Measurements from ENCODE around the gene CCKAR. TPM values are rescaled to one million over a fixed set of nuclear protein-coding genes. Genes with fewer than 3 reads are reported as not detected.

CCKAR gene
- total and polyA plus RNA-seq, 2 experiments from 2014 or later = not detected

DNA sequence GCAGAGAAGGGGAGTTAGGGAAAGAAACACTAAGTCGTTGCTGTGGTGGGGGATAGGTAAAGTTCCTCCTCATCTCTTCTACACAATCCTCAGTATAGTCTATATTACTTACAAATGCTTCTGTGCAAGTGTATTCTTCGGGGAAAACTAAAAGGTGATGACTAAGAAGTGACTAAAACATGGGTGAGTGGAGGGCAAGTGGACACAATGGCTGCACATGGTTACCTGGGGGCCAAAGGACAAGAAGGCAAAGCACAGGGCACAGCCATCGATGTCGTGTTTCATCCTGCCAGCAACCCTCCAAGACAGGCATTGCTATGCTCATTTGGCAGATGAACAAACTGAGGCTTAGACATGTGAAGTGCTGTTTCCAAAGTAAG is 35.5 kb upstream of the CCKAR start (continued):
- TF ChIP-seq, protein P1, sequence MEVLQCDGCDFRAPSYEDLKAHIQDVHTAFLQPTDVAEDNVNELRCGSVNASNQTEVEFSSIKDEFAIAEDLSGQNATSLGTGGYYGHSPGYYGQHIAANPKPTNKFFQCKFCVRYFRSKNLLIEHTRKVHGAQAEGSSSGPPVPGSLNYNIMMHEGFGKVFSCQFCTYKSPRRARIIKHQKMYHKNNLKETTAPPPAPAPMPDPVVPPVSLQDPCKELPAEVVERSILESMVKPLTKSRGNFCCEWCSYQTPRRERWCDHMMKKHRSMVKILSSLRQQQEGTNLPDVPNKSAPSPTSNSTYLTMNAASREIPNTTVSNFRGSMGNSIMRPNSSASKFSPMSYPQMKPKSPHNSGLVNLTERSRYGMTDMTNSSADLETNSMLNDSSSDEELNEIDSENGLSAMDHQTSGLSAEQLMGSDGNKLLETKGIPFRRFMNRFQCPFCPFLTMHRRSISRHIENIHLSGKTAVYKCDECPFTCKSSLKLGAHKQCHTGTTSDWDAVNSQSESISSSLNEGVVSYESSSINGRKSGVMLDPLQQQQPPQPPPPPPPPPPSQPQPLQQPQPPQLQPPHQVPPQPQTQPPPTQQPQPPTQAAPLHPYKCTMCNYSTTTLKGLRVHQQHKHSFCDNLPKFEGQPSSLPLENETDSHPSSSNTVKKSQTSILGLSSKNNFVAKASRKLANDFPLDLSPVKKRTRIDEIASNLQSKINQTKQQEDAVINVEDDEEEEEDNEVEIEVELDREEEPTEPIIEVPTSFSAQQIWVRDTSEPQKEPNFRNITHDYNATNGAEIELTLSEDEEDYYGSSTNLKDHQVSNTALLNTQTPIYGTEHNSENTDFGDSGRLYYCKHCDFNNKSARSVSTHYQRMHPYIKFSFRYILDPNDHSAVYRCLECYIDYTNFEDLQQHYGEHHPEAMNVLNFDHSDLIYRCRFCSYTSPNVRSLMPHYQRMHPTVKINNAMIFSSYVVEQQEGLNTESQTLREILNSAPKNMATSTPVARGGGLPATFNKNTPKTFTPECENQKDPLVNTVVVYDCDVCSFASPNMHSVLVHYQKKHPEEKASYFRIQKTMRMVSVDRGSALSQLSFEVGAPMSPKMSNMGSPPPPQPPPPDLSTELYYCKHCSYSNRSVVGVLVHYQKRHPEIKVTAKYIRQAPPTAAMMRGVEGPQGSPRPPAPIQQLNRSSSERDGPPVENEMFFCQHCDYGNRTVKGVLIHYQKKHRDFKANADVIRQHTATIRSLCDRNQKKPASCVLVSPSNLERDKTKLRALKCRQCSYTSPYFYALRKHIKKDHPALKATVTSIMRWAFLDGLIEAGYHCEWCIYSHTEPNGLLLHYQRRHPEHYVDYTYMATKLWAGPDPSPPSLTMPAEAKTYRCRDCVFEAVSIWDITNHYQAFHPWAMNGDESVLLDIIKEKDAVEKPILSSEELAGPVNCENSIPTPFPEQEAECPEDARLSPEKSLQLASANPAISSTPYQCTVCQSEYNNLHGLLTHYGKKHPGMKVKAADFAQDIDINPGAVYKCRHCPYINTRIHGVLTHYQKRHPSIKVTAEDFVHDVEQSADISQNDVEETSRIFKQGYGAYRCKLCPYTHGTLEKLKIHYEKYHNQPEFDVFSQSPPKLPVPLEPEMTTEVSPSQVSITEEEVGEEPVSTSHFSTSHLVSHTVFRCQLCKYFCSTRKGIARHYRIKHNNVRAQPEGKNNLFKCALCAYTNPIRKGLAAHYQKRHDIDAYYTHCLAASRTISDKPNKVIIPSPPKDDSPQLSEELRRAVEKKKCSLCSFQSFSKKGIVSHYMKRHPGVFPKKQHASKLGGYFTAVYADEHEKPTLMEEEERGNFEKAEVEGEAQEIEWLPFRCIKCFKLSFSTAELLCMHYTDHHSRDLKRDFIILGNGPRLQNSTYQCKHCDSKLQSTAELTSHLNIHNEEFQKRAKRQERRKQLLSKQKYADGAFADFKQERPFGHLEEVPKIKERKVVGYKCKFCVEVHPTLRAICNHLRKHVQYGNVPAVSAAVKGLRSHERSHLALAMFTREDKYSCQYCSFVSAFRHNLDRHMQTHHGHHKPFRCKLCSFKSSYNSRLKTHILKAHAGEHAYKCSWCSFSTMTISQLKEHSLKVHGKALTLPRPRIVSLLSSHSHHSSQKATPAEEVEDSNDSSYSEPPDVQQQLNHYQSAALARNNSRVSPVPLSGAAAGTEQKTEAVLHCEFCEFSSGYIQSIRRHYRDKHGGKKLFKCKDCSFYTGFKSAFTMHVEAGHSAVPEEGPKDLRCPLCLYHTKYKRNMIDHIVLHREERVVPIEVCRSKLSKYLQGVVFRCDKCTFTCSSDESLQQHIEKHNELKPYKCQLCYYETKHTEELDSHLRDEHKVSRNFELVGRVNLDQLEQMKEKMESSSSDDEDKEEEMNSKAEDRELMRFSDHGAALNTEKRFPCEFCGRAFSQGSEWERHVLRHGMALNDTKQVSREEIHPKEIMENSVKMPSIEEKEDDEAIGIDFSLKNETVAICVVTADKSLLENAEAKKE (CRISPR knock-in tag; IDR thresholded peaks at IDR 0.05) = no peak
- no peak for TF ChIP-seq JUNB (IDR thresholded peaks at IDR 0.05; ENCODE audit: unreplicated experiment)
- no peak for TF ChIP-seq EZH2 (IDR thresholded peaks at IDR 0.05; ENCODE audit: low read depth, unreplicated experiment)
- TF ChIP-seq, protein P2, sequence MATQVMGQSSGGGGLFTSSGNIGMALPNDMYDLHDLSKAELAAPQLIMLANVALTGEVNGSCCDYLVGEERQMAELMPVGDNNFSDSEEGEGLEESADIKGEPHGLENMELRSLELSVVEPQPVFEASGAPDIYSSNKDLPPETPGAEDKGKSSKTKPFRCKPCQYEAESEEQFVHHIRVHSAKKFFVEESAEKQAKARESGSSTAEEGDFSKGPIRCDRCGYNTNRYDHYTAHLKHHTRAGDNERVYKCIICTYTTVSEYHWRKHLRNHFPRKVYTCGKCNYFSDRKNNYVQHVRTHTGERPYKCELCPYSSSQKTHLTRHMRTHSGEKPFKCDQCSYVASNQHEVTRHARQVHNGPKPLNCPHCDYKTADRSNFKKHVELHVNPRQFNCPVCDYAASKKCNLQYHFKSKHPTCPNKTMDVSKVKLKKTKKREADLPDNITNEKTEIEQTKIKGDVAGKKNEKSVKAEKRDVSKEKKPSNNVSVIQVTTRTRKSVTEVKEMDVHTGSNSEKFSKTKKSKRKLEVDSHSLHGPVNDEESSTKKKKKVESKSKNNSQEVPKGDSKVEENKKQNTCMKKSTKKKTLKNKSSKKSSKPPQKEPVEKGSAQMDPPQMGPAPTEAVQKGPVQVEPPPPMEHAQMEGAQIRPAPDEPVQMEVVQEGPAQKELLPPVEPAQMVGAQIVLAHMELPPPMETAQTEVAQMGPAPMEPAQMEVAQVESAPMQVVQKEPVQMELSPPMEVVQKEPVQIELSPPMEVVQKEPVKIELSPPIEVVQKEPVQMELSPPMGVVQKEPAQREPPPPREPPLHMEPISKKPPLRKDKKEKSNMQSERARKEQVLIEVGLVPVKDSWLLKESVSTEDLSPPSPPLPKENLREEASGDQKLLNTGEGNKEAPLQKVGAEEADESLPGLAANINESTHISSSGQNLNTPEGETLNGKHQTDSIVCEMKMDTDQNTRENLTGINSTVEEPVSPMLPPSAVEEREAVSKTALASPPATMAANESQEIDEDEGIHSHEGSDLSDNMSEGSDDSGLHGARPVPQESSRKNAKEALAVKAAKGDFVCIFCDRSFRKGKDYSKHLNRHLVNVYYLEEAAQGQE (IDR thresholded peaks at IDR 0.05; ENCODE audit: unreplicated experiment) = no peak
- no peak for TF ChIP-seq ZNF331 (CRISPR knock-in tag; IDR thresholded peaks at IDR 0.05; ENCODE audit: low read depth)
